ENCODE results near the gene ERICH3. TPM values are rescaled to one million over a fixed set of nuclear protein-coding genes. Genes with fewer than 3 reads are reported as not detected.
A peak's percentile ranks its signal among the peaks of the same experiment; 100 is the strongest.

Gene ERICH3
- total and polyA plus RNA-seq, 4 donors, result 5.7 to 16.0 (median 13.2) TPM

DNA sequence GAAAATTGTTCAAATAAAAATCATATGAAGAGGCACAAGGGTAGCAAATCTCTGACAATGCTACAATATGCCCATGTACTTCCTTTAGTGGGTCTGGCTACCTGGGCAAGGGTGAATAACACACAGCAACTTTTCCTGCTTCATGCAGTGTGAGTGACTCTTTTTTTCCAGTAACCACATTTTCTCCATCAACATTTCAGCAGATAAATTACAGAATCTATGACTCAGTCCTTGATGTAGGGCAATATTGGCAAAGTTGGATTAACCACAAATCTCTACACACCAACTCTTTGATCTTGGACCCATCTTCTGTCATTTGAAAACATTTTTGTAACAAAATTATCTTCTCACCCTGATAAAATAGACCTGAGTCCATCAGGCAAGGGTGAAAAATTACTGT is 31.7 kb downstream of the ERICH3 start:
- Histone ChIP-seq H3K27me3 (ENCODE audit: control insufficient read depth, insufficient read depth, low read length) (no peaks in the 10 kb centered on the region), H3K27ac (ENCODE audit: low read depth, low read length) (no peak overlapping the region), H3K4me3 (ENCODE audit: low read depth, low read length) (no peak overlapping the region), H3K4me1 (ENCODE audit: control insufficient read depth, insufficient read depth, low read length) (no peaks in the 10 kb centered on the region), H3K36me3 (ENCODE audit: control insufficient read depth, insufficient read depth, low read length) (no peaks in the 10 kb centered on the region), H3K9me3 (ENCODE audit: control insufficient read depth, insufficient read depth, low read length) (no peaks in the 10 kb centered on the region)
- no peak for DNase-seq (ENCODE audit: low read depth in 4 of 6, low spot score in 6 of 6)

DNA sequence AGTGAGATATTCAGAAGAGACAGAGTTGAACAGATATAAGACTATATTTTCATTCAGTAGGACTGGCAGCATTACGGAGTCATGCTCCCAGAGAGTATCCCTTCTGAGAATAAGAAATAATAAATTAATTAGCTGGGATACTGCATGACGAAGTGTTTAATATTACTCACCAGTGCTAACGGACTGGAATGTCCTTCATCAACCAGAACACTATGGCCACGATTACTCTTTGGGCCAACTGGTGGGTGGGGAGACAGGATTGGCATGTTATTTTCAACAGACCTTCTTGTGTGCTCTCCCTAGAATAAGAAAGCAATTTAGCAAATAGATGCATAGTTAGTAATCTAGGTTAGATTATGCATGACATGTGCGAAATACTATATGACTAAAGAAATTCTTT is 32.4 kb downstream of the ERICH3 start:
- Histone ChIP-seq H3K4me1 (ENCODE audit: control insufficient read depth, insufficient read depth, low read length) (no peaks in the 10 kb centered on the region), H3K27ac (ENCODE audit: low read depth, low read length) (no peak overlapping the region), H3K27me3 (ENCODE audit: control insufficient read depth, insufficient read depth, low read length) (no peaks in the 10 kb centered on the region), H3K36me3 (ENCODE audit: control insufficient read depth, insufficient read depth, low read length) (no peaks in the 10 kb centered on the region), H3K4me3 (ENCODE audit: low read depth, low read length) (no peak overlapping the region), H3K9me3 (ENCODE audit: control insufficient read depth, insufficient read depth, low read length) (no peaks in the 10 kb centered on the region)
- WGBS (ENCODE audit: insufficient coverage), result no CpG with 5 or more reads among the region's 5 CpGs
- DNase-seq (ENCODE audit: low read depth in 4 of 6, low spot score in 6 of 6), result no peak

DNA sequence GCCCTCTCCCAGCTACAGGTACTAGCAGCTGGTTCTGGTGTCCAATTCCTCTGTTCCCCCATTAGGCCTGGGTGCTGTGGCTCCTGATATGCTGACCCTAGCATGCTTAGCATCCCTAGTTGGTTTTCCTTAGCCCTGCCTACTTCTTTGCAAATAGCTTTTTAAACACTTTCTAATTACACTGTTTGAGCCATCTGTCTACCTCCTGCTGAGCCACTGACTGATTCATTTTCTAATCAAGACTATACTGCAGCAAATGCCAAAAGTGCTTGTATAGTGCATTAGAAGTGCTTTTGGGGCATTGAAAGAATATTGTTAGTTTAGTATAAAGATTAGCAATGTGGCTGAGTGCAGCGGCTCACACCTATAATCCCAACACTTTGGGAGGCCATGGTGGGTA is 36.3 kb downstream of the ERICH3 start:
- DNase-seq (ENCODE audit: low read depth in 4 of 6, low spot score in 6 of 6), result peak in 2 of 6 donors; percentile 26 to 33
- no peaks in the 10 kb centered on the region for H3K4me1 ChIP-seq (ENCODE audit: control insufficient read depth, insufficient read depth, low read length)
- H3K9me3 ChIP-seq (ENCODE audit: control insufficient read depth, insufficient read depth, low read length), result no peaks in the 10 kb centered on the region
- WGBS (ENCODE audit: insufficient coverage), result no CpG with 5 or more reads among the region's 1 CpG
- no peak overlapping the region for H3K4me3 ChIP-seq (ENCODE audit: low read depth, low read length)
- no peak overlapping the region for H3K27ac ChIP-seq (ENCODE audit: low read depth, low read length)
- no peaks in the 10 kb centered on the region for H3K36me3 ChIP-seq (ENCODE audit: control insufficient read depth, insufficient read depth, low read length)
- H3K27me3 ChIP-seq (ENCODE audit: control insufficient read depth, insufficient read depth, low read length), result no peaks in the 10 kb centered on the region

DNA sequence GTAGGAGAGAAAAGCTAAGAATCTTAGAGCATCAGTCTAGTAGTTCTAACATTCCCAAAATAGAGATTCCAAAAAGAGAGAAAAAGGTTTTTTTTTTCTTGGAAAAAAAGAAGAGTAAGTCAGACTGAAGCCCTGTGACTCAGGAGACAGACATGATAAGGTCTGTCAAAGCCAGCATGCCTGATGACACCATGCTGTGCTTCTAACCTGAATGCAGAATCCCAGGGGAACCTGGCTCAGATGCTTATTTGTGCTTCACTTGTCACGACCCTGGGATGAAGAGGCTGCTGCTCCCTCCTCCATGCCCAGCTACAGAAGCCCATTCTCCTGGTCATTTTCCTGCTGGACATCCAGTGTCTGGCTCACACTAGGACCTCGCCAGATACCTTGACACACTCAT is 44.3 kb downstream of the ERICH3 start:
- Histone ChIP-seq H3K36me3 (ENCODE audit: control insufficient read depth, insufficient read depth, low read length) (no peaks in the 10 kb centered on the region), H3K9me3 (ENCODE audit: control insufficient read depth, insufficient read depth, low read length) (no peaks in the 10 kb centered on the region), H3K4me1 (ENCODE audit: control insufficient read depth, insufficient read depth, low read length) (no peaks in the 10 kb centered on the region), H3K27ac (ENCODE audit: low read depth, low read length) (no peak overlapping the region), H3K4me3 (ENCODE audit: low read depth, low read length) (no peak overlapping the region), H3K27me3 (ENCODE audit: control insufficient read depth, insufficient read depth, low read length) (no peaks in the 10 kb centered on the region)
- 58% methylated on average over 2 of the region's 2 CpGs for WGBS (ENCODE audit: insufficient coverage)
- DNase-seq (ENCODE audit: low read depth in 4 of 6, low spot score in 6 of 6), result no peak

DNA sequence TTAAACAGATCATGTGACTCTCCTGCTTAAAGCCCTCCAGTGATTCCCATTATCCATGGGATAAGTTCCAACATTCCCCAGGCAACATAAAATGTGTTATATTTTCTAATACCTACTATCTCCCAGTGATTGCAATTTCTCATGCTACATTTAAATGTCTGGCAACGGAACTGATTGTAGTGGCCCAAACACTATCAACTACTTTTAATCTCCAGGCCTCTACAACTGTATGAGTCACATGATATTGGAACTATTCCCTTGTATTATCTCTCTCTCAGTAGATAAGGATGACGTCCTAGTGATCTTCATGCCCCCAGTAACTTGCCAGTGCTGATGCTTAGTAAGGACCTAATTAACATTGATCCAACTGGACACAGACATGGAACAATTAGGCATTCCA is 49.9 kb downstream of the ERICH3 start:
- Histone ChIP-seq H3K36me3 (ENCODE audit: control insufficient read depth, insufficient read depth, low read length) (no peaks in the 10 kb centered on the region), H3K27ac (ENCODE audit: low read depth, low read length) (no peak overlapping the region), H3K4me3 (ENCODE audit: low read depth, low read length) (no peak overlapping the region), H3K4me1 (ENCODE audit: control insufficient read depth, insufficient read depth, low read length) (no peaks in the 10 kb centered on the region), H3K9me3 (ENCODE audit: control insufficient read depth, insufficient read depth, low read length) (no peaks in the 10 kb centered on the region), H3K27me3 (ENCODE audit: control insufficient read depth, insufficient read depth, low read length) (no peaks in the 10 kb centered on the region)
- WGBS (ENCODE audit: insufficient coverage), result 100% methylated on average over 1 of the region's 2 CpGs
- DNase-seq (ENCODE audit: low read depth in 4 of 6, low spot score in 6 of 6), result no peak

DNA sequence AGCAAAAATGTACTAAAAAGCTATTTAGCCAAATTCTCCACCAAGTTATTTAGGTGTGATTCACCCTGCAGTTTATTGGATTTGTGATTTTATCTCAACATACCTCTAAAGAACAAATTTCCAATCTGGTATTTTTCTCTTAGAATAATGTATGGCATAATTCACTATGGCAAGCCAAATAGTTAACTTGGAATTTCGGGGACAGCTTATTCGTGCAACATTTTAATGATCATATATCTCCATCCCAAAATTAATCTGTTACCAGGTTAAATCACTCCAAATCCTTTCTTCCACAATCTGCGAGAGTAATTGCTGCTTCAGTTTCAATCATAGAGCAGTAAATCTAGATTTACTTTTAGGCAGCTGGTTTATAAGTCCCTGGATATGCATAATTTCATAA is 53.4 kb downstream of the ERICH3 start:
- Histone ChIP-seq H3K27ac (ENCODE audit: low read depth, low read length) (no peak overlapping the region), H3K4me1 (ENCODE audit: control insufficient read depth, insufficient read depth, low read length) (no peaks in the 10 kb centered on the region), H3K4me3 (ENCODE audit: low read depth, low read length) (no peak overlapping the region), H3K9me3 (ENCODE audit: control insufficient read depth, insufficient read depth, low read length) (no peaks in the 10 kb centered on the region), H3K27me3 (ENCODE audit: control insufficient read depth, insufficient read depth, low read length) (no peaks in the 10 kb centered on the region), H3K36me3 (ENCODE audit: control insufficient read depth, insufficient read depth, low read length) (no peaks in the 10 kb centered on the region)
- peak in 1 of 6 donors; percentile 61 for DNase-seq (ENCODE audit: low read depth in 4 of 6, low spot score in 6 of 6)
- WGBS (ENCODE audit: insufficient coverage), result no CpG with 5 or more reads among the region's 3 CpGs

DNA sequence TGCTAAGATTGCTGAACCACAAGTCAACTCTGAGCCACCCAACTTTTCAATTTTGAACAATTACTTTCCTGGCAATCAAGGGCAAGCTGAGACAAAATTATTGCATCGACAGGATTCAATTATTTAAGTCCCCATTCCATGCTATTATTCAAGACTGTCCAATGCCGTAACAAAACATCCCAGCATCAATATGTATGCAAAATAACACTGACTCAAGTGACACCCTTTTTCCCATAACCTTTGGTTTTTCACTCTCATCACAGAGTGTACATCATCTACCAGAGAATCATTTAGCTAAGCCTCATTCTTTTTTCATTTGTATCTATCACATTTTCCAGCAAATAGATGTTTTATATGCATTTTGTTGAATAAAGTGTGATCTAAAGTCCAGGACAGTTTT is 54.6 kb downstream of the ERICH3 start:
- Histone ChIP-seq H3K4me1 (ENCODE audit: control insufficient read depth, insufficient read depth, low read length) (no peaks in the 10 kb centered on the region), H3K27ac (ENCODE audit: low read depth, low read length) (no peak overlapping the region), H3K9me3 (ENCODE audit: control insufficient read depth, insufficient read depth, low read length) (no peaks in the 10 kb centered on the region), H3K36me3 (ENCODE audit: control insufficient read depth, insufficient read depth, low read length) (no peaks in the 10 kb centered on the region), H3K4me3 (ENCODE audit: low read depth, low read length) (no peak overlapping the region), H3K27me3 (ENCODE audit: control insufficient read depth, insufficient read depth, low read length) (no peaks in the 10 kb centered on the region)
- no peak for DNase-seq (ENCODE audit: low read depth in 4 of 6, low spot score in 6 of 6)
- 40% methylated on average over 2 of the region's 2 CpGs for WGBS (ENCODE audit: insufficient coverage)

DNA sequence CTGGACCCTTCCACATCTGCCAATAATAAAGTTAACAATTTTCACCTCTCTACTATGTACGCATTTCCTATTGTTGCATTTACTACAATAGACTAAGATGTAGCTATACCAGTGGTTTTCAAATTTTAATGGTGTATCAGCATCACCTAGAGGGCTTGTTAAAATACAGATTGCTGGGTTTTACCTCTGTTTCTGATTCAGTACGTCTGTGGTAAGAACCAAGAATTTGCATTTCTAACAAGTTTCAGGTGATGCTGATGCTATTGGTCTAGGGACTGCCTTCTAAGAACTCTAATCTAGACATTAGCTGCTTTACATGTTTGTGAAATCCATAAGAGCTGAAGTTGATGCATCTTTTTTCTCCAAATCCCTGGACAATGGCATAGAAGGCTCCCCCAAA is 59.7 kb downstream of the ERICH3 start:
- Histone ChIP-seq H3K36me3 (ENCODE audit: control insufficient read depth, insufficient read depth, low read length) (no peaks in the 10 kb centered on the region), H3K27ac (ENCODE audit: low read depth, low read length) (no peak overlapping the region), H3K9me3 (ENCODE audit: control insufficient read depth, insufficient read depth, low read length) (no peaks in the 10 kb centered on the region), H3K4me1 (ENCODE audit: control insufficient read depth, insufficient read depth, low read length) (no peaks in the 10 kb centered on the region), H3K4me3 (ENCODE audit: low read depth, low read length) (no peak overlapping the region), H3K27me3 (ENCODE audit: control insufficient read depth, insufficient read depth, low read length) (no peaks in the 10 kb centered on the region)
- 83% methylated on average over 1 of the region's 2 CpGs for WGBS (ENCODE audit: insufficient coverage)
- no peak for DNase-seq (ENCODE audit: low read depth in 4 of 6, low spot score in 6 of 6)

DNA sequence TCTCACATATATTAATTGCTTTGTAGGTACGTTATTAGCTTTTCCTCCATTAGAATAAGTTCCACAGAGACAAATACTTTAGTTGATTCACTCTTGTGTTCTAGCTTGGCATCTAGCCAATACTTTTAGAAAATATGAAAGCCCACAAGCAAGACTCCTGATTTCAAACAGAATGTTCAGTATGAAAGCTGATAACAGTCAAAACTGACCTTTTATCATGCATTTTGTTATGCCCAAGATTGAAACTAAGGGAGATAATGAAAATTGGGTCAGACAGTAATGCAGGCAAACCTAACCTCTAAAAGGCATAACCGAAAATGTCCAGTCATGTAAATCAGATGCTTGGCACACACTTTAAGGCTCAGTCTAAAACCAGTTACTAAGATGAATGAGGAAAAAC is 61.7 kb downstream of the ERICH3 start:
- H3K27ac ChIP-seq (ENCODE audit: low read depth, low read length), result no peak overlapping the region
- no CpG with 5 or more reads among the region's 2 CpGs for WGBS (ENCODE audit: insufficient coverage)
- H3K27me3 ChIP-seq (ENCODE audit: control insufficient read depth, insufficient read depth, low read length), result no peaks in the 10 kb centered on the region

DNA sequence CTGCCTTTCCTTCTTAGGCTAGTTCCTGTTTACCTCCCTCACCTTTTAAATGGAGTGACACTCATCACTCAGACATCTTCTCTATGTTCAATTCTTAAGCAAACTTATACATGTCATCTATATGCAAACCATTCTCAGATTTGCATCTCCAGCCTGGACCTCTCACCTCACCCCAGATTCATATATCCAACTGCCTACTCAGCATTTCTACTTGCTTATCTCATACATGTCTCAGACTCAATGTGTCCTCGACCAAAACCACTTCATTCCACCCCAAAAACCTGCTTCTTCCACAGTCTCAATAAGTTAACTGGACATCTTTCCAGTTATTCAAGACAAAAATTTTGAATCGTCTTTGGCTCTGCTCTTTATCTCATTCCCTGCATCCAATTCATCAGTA is 62.6 kb downstream of the ERICH3 start:
- H3K36me3 ChIP-seq (ENCODE audit: control insufficient read depth, insufficient read depth, low read length), result no peaks in the 10 kb centered on the region
- no peak overlapping the region for H3K4me3 ChIP-seq (ENCODE audit: low read depth, low read length)
- H3K9me3 ChIP-seq (ENCODE audit: control insufficient read depth, insufficient read depth, low read length), result no peaks in the 10 kb centered on the region
- no peaks in the 10 kb centered on the region for H3K4me1 ChIP-seq (ENCODE audit: control insufficient read depth, insufficient read depth, low read length)
- no peak overlapping the region for H3K27ac ChIP-seq (ENCODE audit: low read depth, low read length)
- no peak for DNase-seq (ENCODE audit: low read depth in 4 of 6, low spot score in 6 of 6)
- WGBS (ENCODE audit: insufficient coverage), result 97% methylated on average over 2 of the region's 2 CpGs
- H3K27me3 ChIP-seq (ENCODE audit: control insufficient read depth, insufficient read depth, low read length), result no peaks in the 10 kb centered on the region

More for the DNA sequence above, 61.7 kb downstream of the ERICH3 start:
- H3K9me3 ChIP-seq (ENCODE audit: control insufficient read depth, insufficient read depth, low read length), result no peaks in the 10 kb centered on the region
- H3K4me3 ChIP-seq (ENCODE audit: low read depth, low read length), result no peak overlapping the region
- no peaks in the 10 kb centered on the region for H3K36me3 ChIP-seq (ENCODE audit: control insufficient read depth, insufficient read depth, low read length)
- DNase-seq (ENCODE audit: low read depth in 4 of 6, low spot score in 6 of 6), result no peak
- H3K4me1 ChIP-seq (ENCODE audit: control insufficient read depth, insufficient read depth, low read length), result no peaks in the 10 kb centered on the region

All from spinal cord (tissue), 10 donors.